HG03565 (cell line): ENCODE measurements around the gene TAF11L8.
"Not testable (repeated sequence)": the region's sequence is repeated elsewhere in the genome, so short reads cannot be mapped to it uniquely, and the experiment has no call there.

ENCODE experiments used
- ATAC-seq: cut with Tn5 transposase; IDR thresholded peaks from one replicate; pipeline ENCODE4 v1.9.1; 2021; ENCODE audit warnings: mild to moderate bottlenecking, moderate library complexity; ENCODE audit not compliant: unreplicated experiment

The TAF11L8 gene

GRCh38 chr5:17590860-17591259, at the start of gene TAF11L8:
TSS of gene TAF11L8 (minus strand) at chr5:17590960.
- ATAC-seq = not testable (repeated sequence)

- ATAC-seq = no peak
Measured at GRCh38 chr5:17634160-17634559, 43.4 kb upstream of the TAF11L8 start, which contains the start of gene TAF11L14. TSS of gene TAF11L14 (plus strand) at chr5:17634460.

DNA sequence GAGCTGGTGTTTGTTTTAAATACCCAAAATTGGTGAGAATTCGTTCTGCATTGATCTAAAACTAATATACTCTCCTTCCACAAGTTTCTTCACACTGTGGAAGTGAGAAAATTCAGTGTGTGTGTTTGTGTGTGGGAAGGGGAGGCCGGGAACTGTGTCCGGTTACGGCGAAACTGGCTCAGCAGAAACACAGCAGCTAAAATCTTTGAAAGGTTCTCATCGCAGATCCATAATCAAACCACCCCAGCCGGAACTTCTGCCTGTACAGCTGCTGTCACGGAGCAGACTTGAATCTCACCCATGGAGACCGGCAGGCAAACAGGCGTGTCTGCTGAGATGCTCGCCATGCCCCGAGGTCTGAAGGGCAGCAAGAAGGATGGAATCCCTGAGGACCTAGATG, 41.0 kb upstream of the TAF11L8 start, which contains the start of gene TAF11L13:
TSS of gene TAF11L13 (plus strand) at position 301 of the 400 bp plus-strand sequence.
- ATAC-seq = not testable (repeated sequence)

DNA sequence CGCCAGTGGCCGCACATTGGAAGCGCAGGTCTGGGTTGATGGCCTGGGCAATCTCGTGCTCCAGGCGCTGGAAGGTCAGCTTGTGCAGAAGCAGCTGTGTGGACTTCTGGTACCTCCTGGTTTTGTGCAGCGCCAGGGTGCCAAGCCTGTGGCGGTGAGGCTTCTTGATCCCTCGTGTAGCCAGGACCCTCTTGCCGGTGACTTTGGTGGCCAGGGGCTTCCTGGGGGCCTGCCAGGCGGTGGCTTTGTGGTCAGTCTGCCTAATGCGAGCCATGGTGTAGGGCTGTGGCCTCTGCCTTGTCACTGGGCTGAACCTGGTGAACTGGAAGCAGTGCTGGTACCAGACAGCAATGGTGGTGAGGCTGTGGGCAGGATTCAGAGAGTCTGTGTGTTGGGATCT, 34.9 kb upstream of the TAF11L8 start:
- no peak for ATAC-seq

GRCh38 chr5:17620627-17621026, 29.9 kb upstream of the TAF11L8 start:
- no peak for ATAC-seq

DNA sequence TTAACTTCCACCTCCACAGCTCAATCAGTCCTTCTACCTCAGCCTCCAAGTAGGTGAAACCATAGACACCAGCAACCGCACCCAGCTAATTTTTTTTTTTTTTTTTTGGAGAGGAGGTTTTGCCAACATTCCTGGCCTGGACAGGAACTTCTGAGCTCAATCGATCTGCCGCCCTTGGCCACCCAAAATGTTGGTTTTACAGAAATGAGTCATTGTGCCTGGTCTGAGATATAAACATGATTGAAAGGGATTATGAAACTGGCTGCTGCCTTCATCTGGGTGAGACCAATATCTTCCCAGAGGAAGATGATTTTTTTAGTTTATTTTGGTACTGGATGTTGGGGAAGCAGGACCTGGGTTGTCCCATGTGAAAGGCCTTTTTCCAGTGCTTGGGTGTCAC, 28.6 kb upstream of the TAF11L8 start:
- ATAC-seq = no peak

GRCh38 chr5:17614872-17615605, 24.3 kb upstream of the TAF11L8 start:
- no peak for ATAC-seq

DNA sequence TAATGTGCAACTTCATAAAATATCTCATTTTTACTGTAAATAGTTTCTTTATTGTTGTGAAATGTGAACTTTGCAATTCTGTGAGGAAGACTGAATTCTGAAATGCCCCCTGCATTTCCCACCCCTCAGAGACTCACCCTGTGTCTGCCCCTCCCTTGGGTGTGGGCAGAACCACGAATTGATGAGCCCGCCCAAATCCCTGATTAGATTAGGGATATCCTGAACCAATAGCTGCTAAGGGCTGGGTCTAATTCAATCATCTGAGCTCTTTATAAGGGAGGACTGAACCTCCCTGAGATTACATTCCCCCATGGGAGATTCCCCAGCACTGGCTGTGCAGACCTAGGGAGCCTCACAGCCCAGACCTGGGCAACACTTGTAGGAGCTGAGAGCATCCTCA, 19.3 kb upstream of the TAF11L8 start, which contains the start of gene TAF11L12:
TSS of gene TAF11L12 (plus strand) at position 301 of the 400 bp plus-strand sequence.
- ATAC-seq = not testable (repeated sequence)

GRCh38 chr5:17607461-17607860, 16.7 kb upstream of the TAF11L8 start:
- not testable (repeated sequence) for ATAC-seq

GRCh38 chr5:17604951-17605350, 14.2 kb upstream of the TAF11L8 start:
- ATAC-seq = no peak

DNA sequence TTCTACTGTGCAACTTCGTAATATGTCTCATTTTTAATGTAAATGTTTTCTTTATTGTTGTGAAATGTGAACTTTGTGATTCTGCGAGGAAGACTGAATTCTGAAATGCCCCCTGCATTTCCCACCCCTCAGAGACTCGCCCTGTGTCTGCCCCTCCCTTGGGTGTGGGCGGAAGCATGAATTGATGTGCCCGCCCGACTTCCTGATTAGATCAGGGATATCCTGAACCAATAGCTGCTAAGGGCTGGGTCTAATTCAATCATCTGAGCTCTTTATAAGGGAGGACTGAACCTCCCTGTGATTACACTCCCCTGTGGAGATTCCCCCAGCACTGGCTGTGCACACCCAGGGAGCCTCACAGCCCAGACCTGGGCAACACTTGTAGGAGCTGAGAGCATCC, 13.1 kb upstream of the TAF11L8 start, which contains the start of gene TAF11L11:
TSS of gene TAF11L11 (plus strand) at position 304 of the 400 bp plus-strand sequence.
- not testable (repeated sequence) for ATAC-seq

GRCh38 chr5:17597728-17598127, 7.0 kb upstream of the TAF11L8 start, which contains the start of gene TAF11L10:
TSS of gene TAF11L10 (minus strand) at chr5:17597828.
- ATAC-seq = not testable (repeated sequence)

DNA sequence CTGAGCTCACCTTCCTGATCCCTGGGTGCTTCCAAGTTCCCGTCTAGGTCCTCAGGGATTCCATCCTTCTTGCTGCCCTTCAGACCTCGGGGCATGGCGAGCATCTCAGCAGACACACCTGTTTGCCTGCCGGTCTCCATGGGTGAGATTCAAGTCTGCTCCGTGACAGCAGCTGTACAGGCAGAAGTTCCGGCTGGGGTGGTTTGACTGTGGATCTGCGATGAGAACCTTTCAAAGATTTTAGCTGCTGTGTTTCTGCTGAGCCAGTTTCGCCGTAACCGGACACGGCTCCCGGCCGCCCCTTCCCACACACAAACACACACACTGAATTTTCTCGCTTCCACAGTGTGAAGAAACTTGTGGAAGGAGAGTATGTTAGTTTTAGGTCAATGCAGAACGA, 3.5 kb upstream of the TAF11L8 start, which contains the start of gene TAF11L9:
TSS of gene TAF11L9 (minus strand) at position 140 of the 400 bp plus-strand sequence.
- ATAC-seq = not testable (repeated sequence)

- ATAC-seq = not testable (repeated sequence)
Measured at GRCh38 chr5:17585658-17586057, 5.1 kb downstream of the TAF11L8 start, which contains the start of gene TAF11L7. TSS of gene TAF11L7 (minus strand) at chr5:17585758.
